T-helper 17 cell (primary cell): ENCODE data around the gene ACTBL2. TPM values are rescaled to one million over a fixed set of nuclear protein-coding genes. Genes with fewer than 3 reads are reported as not detected.
"Not testable (repeated sequence)": the region's sequence is repeated elsewhere in the genome, so short reads cannot be mapped to it uniquely, and the experiment has no call there.

Experiments used
- ATAC-seq: fragments of 150-1000 bp; cut with Tn5 transposase; 2 replicates; pipeline ENCODE4 v1.10.0; 2021; ENCODE audit warnings: mild to moderate bottlenecking, moderate library complexity
- DNase-seq, 3 donors: peaks; one replicate each; pipeline versions ENCODE4 v3.0.0 to v3.0.0-alpha.2; 2020 to 2021
- H3K9me3 ChIP-seq: one replicate; pipeline ENCODE4 v1.7.0; 2013; ENCODE audit warnings: low read length, mild to moderate bottlenecking; ENCODE audit not compliant: control insufficient read depth, poor library complexity, severe bottlenecking
- H3K27ac Mint-ChIP-seq: one replicate; pipeline ENCODE4 v1.8.0; 2022; ENCODE audit warnings: mild to moderate bottlenecking, moderate library complexity, mixed read lengths
- H3K27me3 Mint-ChIP-seq: one replicate; pipeline ENCODE4 v1.8.0; 2022; ENCODE audit warnings: mixed read lengths
- H3K36me3 Mint-ChIP-seq: one replicate; pipeline ENCODE4 v1.8.0; 2022; ENCODE audit warnings: low read depth, mixed read lengths
- H3K4me1 Mint-ChIP-seq: one replicate; pipeline ENCODE4 v1.8.0; 2022; ENCODE audit warnings: mild to moderate bottlenecking, mixed read lengths
- H3K4me3 Mint-ChIP-seq: one replicate; pipeline ENCODE4 v1.8.0; 2022; ENCODE audit warnings: mild to moderate bottlenecking, moderate library complexity, mixed read lengths
- total RNA-seq, 4 donors: library from RNA in 2 of 4; stranded (reverse) in 2 of 4; gene quantifications; one replicate each; pipeline ENCODE4 v1.2.3 and lab custom pipeline; 2022 to 2026

Gene ACTBL2
- total RNA-seq, 2 donors from 2014 or later, result not detected

- no peaks in the 10 kb centered on the region for H3K9me3 ChIP-seq
- no peak for DNase-seq
- Mint-ChIP-seq H3K27ac (no peak overlapping the region), H3K36me3 (peaks cover 4% of the 10 kb centered on the region), H3K4me3 (no peak overlapping the region), H3K27me3 (peaks cover 26% of the 10 kb centered on the region), H3K4me1 (no peaks in the 10 kb centered on the region)
- no peak for ATAC-seq
These were observed 3.5 kb upstream of the ACTBL2 start for GRCh38 chr5:57486027-57486602.

GRCh38 chr5:57478826-57479225 lies 3.8 kb downstream of the ACTBL2 start:
- ATAC-seq (no peak), DNase-seq (no peak)
- no peak overlapping the region for H3K4me3 Mint-ChIP-seq
- H3K9me3 ChIP-seq, result no peaks in the 10 kb centered on the region
- H3K4me1 Mint-ChIP-seq, result no peaks in the 10 kb centered on the region
- H3K27me3 Mint-ChIP-seq, result peaks cover 22% of the 10 kb centered on the region
- no peak overlapping the region for H3K27ac Mint-ChIP-seq
- H3K36me3 Mint-ChIP-seq, result no peaks in the 10 kb centered on the region

GRCh38 chr5:57476601-57477056 lies 6.0 kb downstream of the ACTBL2 start:
- DNase-seq (no peak), ATAC-seq (no peak)
- Mint-ChIP-seq H3K36me3 (no peaks in the 10 kb centered on the region), H3K4me1 (no peaks in the 10 kb centered on the region), H3K27me3 (peaks cover 12% of the 10 kb centered on the region), H3K4me3 (no peak overlapping the region), H3K27ac (no peak overlapping the region)
- no peaks in the 10 kb centered on the region for H3K9me3 ChIP-seq

- Mint-ChIP-seq H3K4me3 (no peak overlapping the region), H3K27me3 (peaks cover 26% of the 10 kb centered on the region), H3K36me3 (peaks cover 2% of the 10 kb centered on the region), H3K27ac (no peak overlapping the region), H3K4me1 (no peaks in the 10 kb centered on the region)
- no peaks in the 10 kb centered on the region for H3K9me3 ChIP-seq
- ATAC-seq (no peak), DNase-seq (no peak)
These were observed 12.3 kb downstream of the ACTBL2 start for GRCh38 chr5:57470339-57470738.

GRCh38 chr5:57468481-57469163 lies 14.0 kb downstream of the ACTBL2 start:
- Mint-ChIP-seq H3K4me1 (no peaks in the 10 kb centered on the region), H3K27ac (no peak overlapping the region), H3K36me3 (peaks cover 2% of the 10 kb centered on the region)

GRCh38 chr5:57466544-57466943 lies 16.1 kb downstream of the ACTBL2 start:
- peaks cover 41% of the 10 kb centered on the region for H3K27me3 Mint-ChIP-seq
- H3K9me3 ChIP-seq, result no peaks in the 10 kb centered on the region
- H3K4me3 Mint-ChIP-seq, result no peak overlapping the region
- H3K36me3 Mint-ChIP-seq, result peaks cover 2% of the 10 kb centered on the region
- H3K27ac Mint-ChIP-seq, result no peak overlapping the region
- H3K4me1 Mint-ChIP-seq, result no peaks in the 10 kb centered on the region
- ATAC-seq (no peak), DNase-seq (no peak)

More at GRCh38 chr5:57468481-57469163, 14.0 kb downstream of the ACTBL2 start:
- no peaks in the 10 kb centered on the region for H3K9me3 ChIP-seq
- H3K27me3 Mint-ChIP-seq, result peaks cover 39% of the 10 kb centered on the region
- no peak for ATAC-seq
- H3K4me3 Mint-ChIP-seq, result no peak overlapping the region
- no peak for DNase-seq

GRCh38 chr5:57460056-57460455 lies 22.6 kb downstream of the ACTBL2 start:
- H3K27me3 Mint-ChIP-seq, result peaks cover 31% of the 10 kb centered on the region
- not testable (repeated sequence) for H3K36me3 Mint-ChIP-seq, H3K27ac Mint-ChIP-seq, H3K4me3 Mint-ChIP-seq, H3K4me1 Mint-ChIP-seq, H3K9me3 ChIP-seq, ATAC-seq, DNase-seq

- H3K4me3 Mint-ChIP-seq, result no peak overlapping the region
- no peak for DNase-seq
- H3K4me1 Mint-ChIP-seq, result peaks cover 3% of the 10 kb centered on the region
- H3K27ac Mint-ChIP-seq, result no peak overlapping the region
- no peak for ATAC-seq
- H3K36me3 Mint-ChIP-seq, result peaks cover 2% of the 10 kb centered on the region
- H3K27me3 Mint-ChIP-seq, result peaks cover 22% of the 10 kb centered on the region
- no peaks in the 10 kb centered on the region for H3K9me3 ChIP-seq
These were observed 24.2 kb downstream of the ACTBL2 start for GRCh38 chr5:57458443-57458842.

GRCh38 chr5:57456531-57457135 lies 26.0 kb downstream of the ACTBL2 start:
- Mint-ChIP-seq H3K27ac (no peak overlapping the region), H3K27me3 (peaks cover 20% of the 10 kb centered on the region), H3K36me3 (peaks cover 2% of the 10 kb centered on the region), H3K4me1 (peaks cover 6% of the 10 kb centered on the region), H3K4me3 (no peak overlapping the region)
- DNase-seq (no peak), ATAC-seq (no peak)
- no peaks in the 10 kb centered on the region for H3K9me3 ChIP-seq

- ATAC-seq, result no peak
- H3K27me3 Mint-ChIP-seq, result peaks cover 12% of the 10 kb centered on the region
- no peaks in the 10 kb centered on the region for H3K9me3 ChIP-seq
- H3K36me3 Mint-ChIP-seq, result peaks cover 2% of the 10 kb centered on the region
- no peak overlapping the region for H3K27ac Mint-ChIP-seq
- H3K4me3 Mint-ChIP-seq, result no peak overlapping the region
- DNase-seq, result no peak
- H3K4me1 Mint-ChIP-seq, result peaks cover 11% of the 10 kb centered on the region
These were observed 26.8 kb downstream of the ACTBL2 start for GRCh38 chr5:57455511-57456455.

- ATAC-seq (no peak), DNase-seq (no peak)
- Mint-ChIP-seq H3K36me3 (peaks cover 2% of the 10 kb centered on the region), H3K4me1 (peaks cover 11% of the 10 kb centered on the region), H3K27ac (no peak overlapping the region), H3K27me3 (peaks cover 8% of the 10 kb centered on the region), H3K4me3 (no peak overlapping the region)
- H3K9me3 ChIP-seq, result no peaks in the 10 kb centered on the region
These were observed 27.7 kb downstream of the ACTBL2 start for GRCh38 chr5:57454896-57455295.

- Mint-ChIP-seq H3K36me3 (no peaks in the 10 kb centered on the region), H3K27me3 (peaks cover 2% of the 10 kb centered on the region), H3K4me1 (peaks cover 11% of the 10 kb centered on the region), H3K27ac (no peak overlapping the region), H3K4me3 (no peak overlapping the region)
- no peak for ATAC-seq
- DNase-seq, result no peak
- no peaks in the 10 kb centered on the region for H3K9me3 ChIP-seq
These were observed 28.9 kb downstream of the ACTBL2 start for GRCh38 chr5:57453728-57454127.

- ATAC-seq, result no peak
- Mint-ChIP-seq H3K27me3 (no peaks in the 10 kb centered on the region), H3K4me3 (no peak overlapping the region), H3K4me1 (peaks cover 11% of the 10 kb centered on the region), H3K27ac (no peak overlapping the region), H3K36me3 (no peaks in the 10 kb centered on the region)
- DNase-seq, result no peak
- no peaks in the 10 kb centered on the region for H3K9me3 ChIP-seq
These were observed 29.7 kb downstream of the ACTBL2 start for GRCh38 chr5:57452885-57453284.
